K562 (cell line): ENCODE data around the gene COASY. TPM values are rescaled to one million over a fixed set of nuclear protein-coding genes. Genes with fewer than 3 reads are reported as not detected.
A peak's percentile ranks its signal among the peaks of the same experiment; 100 is the strongest.

Experiments
- ATAC-seq: fragments of 200-7000 bp; cut with Tn5 transposase; 3 replicates; pipeline ENCODE4 v1.9.1; 2020; ENCODE audit warnings: moderate library complexity
- BruUV-seq: library from RNA; stranded (reverse); fragments of 400-500 nt; replicated peaks from 2 replicates; lab custom pipeline; 2021; lab: Mats Ljungman, UMichigan
- CTCF ChIA-PET: fragments of 300-600 bp; formaldehyde crosslinking; extraction: SDS; loops from one replicate; lab custom pipeline; 2021; ENCODE audit warnings: low intra/inter-chr PET ratio; lab: Yijun Ruan, JAX
- POLR2A ChIA-PET: fragments of 300-600, 350-650 bp; sonication (Branson Sonifier 250); formaldehyde crosslinking; extraction: SDS; loops from one replicate; lab custom pipeline; 2021; ENCODE audit warnings: antibody characterized with exemption, inconsistent platforms; lab: Yijun Ruan, JAX
- DNase-seq, 4 experiments: peaks; one replicate each; pipeline versions ENCODE4 v3.0.0 to v3.0.0-alpha.2; 2011 to 2018; ENCODE audit warnings: low spot score in 3 of 4, mixed read lengths in 3 of 4; ENCODE audit errors: extremely low read depth in 1 of 4
- FAIRE-seq: peaks from 2 replicates; lab custom pipeline; 2011; peaks lifted over from hg19 to GRCh38; lab: Jason Lieb, UNC
- H2AFZ ChIP-seq: 2 replicates; pipeline ENCODE4 v1.6.0; 2011; ENCODE audit warnings: low read depth, low read length, control low read depth, inconsistent platforms
- H3K27ac ChIP-seq: fragments of 200-600 bp; 3 replicates; pipeline ENCODE4 v1.8.0; 2011; ENCODE audit warnings: low read depth, mild to moderate bottlenecking, control low read depth, inconsistent platforms, low read length, moderate library complexity, mixed read lengths; ENCODE audit errors: extremely low read depth
- H3K27me3 ChIP-seq, 2 experiments: fragments of 300-600 bp in 1 of 2; 2 replicates in 1 of 2; 3 replicates in 1 of 2; pipeline versions ENCODE4 v1.6.0 to v1.8.0; 2011; ENCODE audit warnings: inconsistent platforms in 2 of 2, low read length in 2 of 2, mild to moderate bottlenecking in 1 of 2, mixed read lengths in 1 of 2, moderate library complexity in 1 of 2; ENCODE audit not compliant: control insufficient read depth in 2 of 2, insufficient read depth in 2 of 2
- H3K36me3 ChIP-seq: fragments of 300-600 bp; 3 replicates; pipeline ENCODE4 v1.8.0; 2011; ENCODE audit warnings: mild to moderate bottlenecking, low read length, inconsistent platforms; ENCODE audit not compliant: control insufficient read depth, insufficient read depth
- H3K4me1 ChIP-seq, 2 experiments: fragments of 200-600 bp in 1 of 2; replicated peaks in 1 of 2; 2 replicates in 1 of 2; 3 replicates in 1 of 2; pipeline versions ENCODE4 v1.5.1 to v1.8.0; 2011; ENCODE audit warnings: inconsistent platforms in 2 of 2, low read length in 2 of 2, mild to moderate bottlenecking in 1 of 2, mixed read lengths in 1 of 2, moderate library complexity in 1 of 2; ENCODE audit not compliant: control insufficient read depth in 2 of 2, insufficient read depth in 2 of 2
- H3K4me2 ChIP-seq: 2 replicates; pipeline ENCODE4 v1.6.1; 2011; ENCODE audit warnings: low read length, control low read depth, inconsistent platforms, mixed read lengths; ENCODE audit not compliant: insufficient read depth
- H3K4me3 ChIP-seq: fragments of 200-600 bp; sonication (generic), shearing (Covaris generic); 2 replicates; pipeline ENCODE4 v1.5.1; 2016; ENCODE audit warnings: control low read depth, inconsistent platforms
- H3K79me2 ChIP-seq: fragments of 200-600 bp; 3 replicates; pipeline ENCODE4 v1.8.0; 2011; ENCODE audit warnings: low read length, inconsistent platforms; ENCODE audit not compliant: control insufficient read depth, insufficient read depth
- H3K9ac ChIP-seq, 2 experiments: 2 replicates each; pipeline versions ENCODE4 v1.6.0 to v1.6.1; 2011; ENCODE audit warnings: low read depth in 2 of 2, low read length in 2 of 2, control low read depth in 1 of 2, inconsistent platforms in 1 of 2, mild to moderate bottlenecking in 1 of 2, mixed read lengths in 1 of 2; ENCODE audit not compliant: insufficient read depth in 1 of 2
- H3K9me1 ChIP-seq: one replicate; pipeline ENCODE4 v1.6.0; 2011; ENCODE audit warnings: inconsistent platforms, mild to moderate bottlenecking, low read length, moderate library complexity; ENCODE audit not compliant: control insufficient read depth, insufficient read depth
- H3K9me3 ChIP-seq: replicated peaks from 2 replicates; pipeline ENCODE4 v1.5.1; 2011; ENCODE audit warnings: low read depth, low read length, inconsistent platforms; ENCODE audit not compliant: control insufficient read depth, insufficient read depth
- H4K20me1 ChIP-seq: replicated peaks from 2 replicates; pipeline ENCODE4 v1.6.1; 2011; ENCODE audit warnings: low read length, inconsistent platforms, mixed read lengths; ENCODE audit not compliant: control insufficient read depth, insufficient read depth
- BCOR ChIP-seq: fragments of 450-650 bp; IDR thresholded peaks from 2 replicates; pipeline ENCODE4 v1.6.1; 2016
- BDP1 ChIP-seq: IDR thresholded peaks from 3 replicates; pipeline ENCODE4 v1.6.1; 2011; ENCODE audit not compliant: insufficient read length, insufficient read depth
- CBFA2T2 ChIP-seq: fragments of 450-650 bp; conservative IDR thresholded peaks from 2 replicates; pipeline ENCODE4 v1.6.1; 2017; ENCODE audit warnings: mild to moderate bottlenecking
- DPF2 ChIP-seq: fragments of 450-650 bp; IDR thresholded peaks from 2 replicates; pipeline ENCODE4 v1.6.1; 2016
- HMBOX1 ChIP-seq: sonication (generic); IDR thresholded peaks from 2 replicates; pipeline ENCODE4 v1.6.1; 2016
- NCOA4 ChIP-seq: fragments of 450-650 bp; IDR thresholded peaks from 2 replicates; pipeline ENCODE4 v1.6.1; 2018; ENCODE audit warnings: mild to moderate bottlenecking; ENCODE audit not compliant: partially characterized antibody
- PML ChIP-seq: IDR thresholded peaks from 2 replicates; pipeline ENCODE4 v1.6.1; 2012; ENCODE audit warnings: low read length, inconsistent platforms
- POLR2H ChIP-seq: IDR thresholded peaks from 2 replicates; pipeline ENCODE4 v1.6.1; 2016; ENCODE audit warnings: missing genetic modification characterization, low read depth, mild to moderate bottlenecking, control low read depth, missing compliant biosample characterization, moderate library complexity
- PTBP1 ChIP-seq: fragments of 200-400 bp; formaldehyde crosslinking; IDR thresholded peaks from 2 replicates; pipeline ENCODE4 v1.6.1; 2017; ENCODE audit warnings: low read depth, low read length
- RBBP5 ChIP-seq: fragments of 200-600 bp; sonication (generic); IDR thresholded peaks from 2 replicates; pipeline ENCODE4 v1.6.1; 2012; ENCODE audit warnings: borderline replicate concordance, mild to moderate bottlenecking, low read length, control low read depth, inconsistent platforms; ENCODE audit not compliant: insufficient read depth, poor library complexity, severe bottlenecking
- STAT6 ChIP-seq: sonication (generic); formaldehyde crosslinking; IDR thresholded peaks from 2 replicates; pipeline ENCODE4 v1.8.1; 2023; ENCODE audit warnings: mild to moderate bottlenecking, missing genetic modification reagents
- TAF1 ChIP-seq: IDR thresholded peaks from 2 replicates; pipeline ENCODE4 v1.6.1; 2011; ENCODE audit warnings: mild to moderate bottlenecking, low read length, moderate library complexity; ENCODE audit not compliant: insufficient read depth, control insufficient read depth, severe bottlenecking; ENCODE audit errors: extremely low read depth
- TBL1XR1 ChIP-seq, 2 experiments: IDR thresholded peaks; 2 replicates each; pipeline ENCODE4 v1.6.1; 2012; ENCODE audit warnings: improper control_type of control experiment in 2 of 2, low read length in 2 of 2, mild to moderate bottlenecking in 1 of 2
- XRCC3 ChIP-seq: fragments of 450-650 bp; IDR thresholded peaks from 2 replicates; pipeline ENCODE4 v1.6.1; 2017; ENCODE audit warnings: mild to moderate bottlenecking, moderate library complexity
- XRCC4 ChIP-seq: IDR thresholded peaks from one replicate; pipeline ENCODE4 v1.6.1; 2011; ENCODE audit not compliant: insufficient read depth, insufficient read length; ENCODE audit errors: extremely low read depth
- ZNF668 ChIP-seq: fragments of 250-450 bp; sonication (Bioruptor Pico); IDR thresholded peaks from 2 replicates; pipeline ENCODE4 v1.8.0; 2022; ENCODE audit warnings: mild to moderate bottlenecking, inconsistent platforms
- ZNF76 ChIP-seq: fragments of 250-450 bp; sonication (Bioruptor Pico); IDR thresholded peaks from 2 replicates; pipeline ENCODE4 v1.4.0; 2020; ENCODE audit warnings: mild to moderate bottlenecking, moderate library complexity, borderline replicate concordance
- ZNF780A ChIP-seq: fragments of 250-450 bp; sonication (Bioruptor Pico); IDR thresholded peaks from 2 replicates; pipeline ENCODE4 v1.5.0; 2021; ENCODE audit warnings: mild to moderate bottlenecking
- WGBS: fragments of 100-300 bp; shearing (Covaris generic); methylation state at CpG from one replicate; pipeline ENCODE4 v1.1.6; 2016; ENCODE audit warnings: low coverage, mixed read lengths; ENCODE audit not compliant: insufficient coverage; ENCODE audit errors: missing lambda C conversion rate; 5-methylcytosine and 5-hydroxymethylcytosine counted together
- in situ Hi-C: fragments of 300-500 bp; cut with MboI; formaldehyde crosslinking; loops from 4 replicates; pipeline ENCODE4 v1.15.0; 2018; ENCODE audit warnings: inconsistent platforms, mixed read lengths
- intact Hi-C: fragments of 100-400 bp; cut with micrococcal nuclease; formaldehyde crosslinking; loops from 2 replicates; pipeline ENCODE4 v1.14.2; 2022
- polyA plus RNA-seq, 8 experiments: library from polyadenylated mRNA; depleted of rRNA in 4 of 8; stranded (reverse) in 5 of 8; unstranded in 3 of 8; fragments of >200 nt; fragmentation: Nextera tagmentation in 2 of 8; fragmentation: Illumina TruSeq in 1 of 8; extraction: Ambion mirVana in 2 of 8; extraction: Trizol in 1 of 8; gene quantifications; 2 replicates each; pipeline versions ENCODE4 v1.2.1 to v1.2.3, GENCODE V29; 2011 to 2014; ENCODE audit warnings: inconsistent platforms in 1 of 8, missing spikeins in 1 of 8
- total RNA-seq, 7 experiments: library from RNA; depleted of rRNA in 6 of 7; stranded (reverse); fragments of >200 nt in 6 of 7; fragmentation: Illumina TruSeq in 2 of 7; extraction: Trizol in 2 of 7; gene quantifications; 2 replicates each; pipeline versions ENCODE4 v1.2.1 to v1.2.3, GENCODE V29; 2011 to 2021; ENCODE audit warnings: low replicate concordance in 1 of 7

COASY gene
- total and polyA plus RNA-seq, 9 of the 15 experiments (the other 6 are each of a cell fraction or from before 2014, with no cell fraction given): 25.4 to 175 (median 62.3) TPM

- ATAC-seq: peak; percentile 81
- peak overlapping the region; percentile 80 for H3K27ac ChIP-seq
- BruUV-seq: no TSS peak
- H2AFZ ChIP-seq: peak overlapping the region; percentile 87
- FAIRE-seq: peak; percentile 69
- no peaks in the 10 kb centered on the region for H3K9me3 ChIP-seq
- H3K9me1 ChIP-seq: no peaks in the 10 kb centered on the region
- in situ Hi-C loops: no loop called here
- H3K36me3 ChIP-seq: peaks cover 25% of the 10 kb centered on the region; the same call in 2 of the 3 replicates
- no peaks in the 10 kb centered on the region for H3K27me3 ChIP-seq
- ChIA-PET CTCF (interaction anchor here (0.7 to 1.3 kb wide), 2 partner anchors 19 to 30 kb away, joined by 3 to 6 read pairs; partner anchors contain the start of gene MLX), POLR2A (interaction anchor here (0.5 to 2.7 kb wide), 13 partner anchors 10 to 606 kb away, joined by 3 to 15 read pairs (median 4); partner anchors contain the start of gene ODAD4)
- intact Hi-C loops: no loop called here
- no peaks in the 10 kb centered on the region; the same call in 1 of the 2 replicates for H4K20me1 ChIP-seq
- under 1% methylated on average over 46 of the region's 65 CpGs for WGBS
- peak overlapping the region; percentile 64 for H3K4me3 ChIP-seq
- DNase-seq: peak; percentile 90 to 97 (median 95)
- H3K4me2 ChIP-seq: peak overlapping the region; percentile 92
- peaks cover 26 to 54% of the 10 kb centered on the region in 2 experiments; a peak in 4 of 5 replicates for H3K4me1 ChIP-seq
- peaks cover 17% of the 10 kb centered on the region for H3K79me2 ChIP-seq
- peak overlapping the region; percentile 70 to 97 for H3K9ac ChIP-seq
- TF ChIP-seq PML: no peak
- no peak for TF ChIP-seq POLR2H
- TF ChIP-seq PTBP1: 0 out of 2 replicates have a peak, but pooled peaks have one; percentile 15
- no peak for TF ChIP-seq ZNF76 (CRISPR knock-in tag)
- TF ChIP-seq HMBOX1: no peak
- TF ChIP-seq TAF1: no peak
- TF ChIP-seq XRCC4: no peak
- no peak for TF ChIP-seq BCOR
- no peak for TF ChIP-seq BDP1
- TF ChIP-seq DPF2: peak; percentile 46; the same call in 1 of the 2 replicates
- TF ChIP-seq STAT6: 0 out of 2 replicates have a peak, but pooled peaks have one; percentile 17
- TF ChIP-seq CBFA2T2: no peak; the same call in 1 of the 2 replicates
- TF ChIP-seq XRCC3: no peak
- no peak for TF ChIP-seq NCOA4
- no peak for TF ChIP-seq TBL1XR1 (IDR thresholded peaks at IDR 0.05; ENCODE audit: low read length in 2 of 2)
- no peak for TF ChIP-seq ZNF668 (CRISPR knock-in tag)
- TF ChIP-seq RBBP5: peak; percentile 72
- TF ChIP-seq ZNF780A (CRISPR knock-in tag): no peak
Observed at GRCh38 chr17:42536372-42537155, 25.4 kb upstream of the COASY start.
